ENCODE data around the gene IFNA5.

The IFNA5 gene

GRCh38 chr9:21287280-21287679 is 17.8 kb downstream of the IFNA5 start:
- Histone ChIP-seq H3K36me3 (no peaks in the 10 kb centered on the region), H3K4me1 (no peaks in the 10 kb centered on the region), H3K9me3 (no peaks in the 10 kb centered on the region), H3K27me3 (no peaks in the 10 kb centered on the region), H3K4me3 (ENCODE audit: low read depth, low read length) (no peak overlapping the region)
- no peak for TF ChIP-seq CTCF (IDR thresholded peaks at IDR 0.05; ENCODE audit: low read depth, low read length)
- DNase-seq = no peak

GRCh38 chr9:21286659-21287058 is 18.5 kb downstream of the IFNA5 start:
- Histone ChIP-seq H3K4me3 (ENCODE audit: low read depth, low read length) (no peak overlapping the region), H3K27me3 (no peaks in the 10 kb centered on the region), H3K9me3 (no peaks in the 10 kb centered on the region), H3K4me1 (no peaks in the 10 kb centered on the region), H3K36me3 (no peaks in the 10 kb centered on the region)
- DNase-seq = no peak
- no peak for TF ChIP-seq CTCF (IDR thresholded peaks at IDR 0.05; ENCODE audit: low read depth, low read length)

- no peaks in the 10 kb centered on the region for H3K9me3 ChIP-seq
- no peaks in the 10 kb centered on the region for H3K36me3 ChIP-seq
- H3K4me1 ChIP-seq = no peaks in the 10 kb centered on the region
- no peak for DNase-seq
- no peak overlapping the region for H3K4me3 ChIP-seq (ENCODE audit: low read depth, low read length)
- H3K27me3 ChIP-seq = no peaks in the 10 kb centered on the region
- no peak for TF ChIP-seq CTCF (IDR thresholded peaks at IDR 0.05; ENCODE audit: low read depth, low read length)
Observed at GRCh38 chr9:21286099-21286498, 19.0 kb downstream of the IFNA5 start.

GRCh38 chr9:21281275-21281674 is 23.8 kb downstream of the IFNA5 start:
- DNase-seq = no peak
- TF ChIP-seq CTCF (IDR thresholded peaks at IDR 0.05; ENCODE audit: low read depth, low read length) = no peak
- Histone ChIP-seq H3K4me3 (ENCODE audit: low read depth, low read length) (no peak overlapping the region), H3K27me3 (no peaks in the 10 kb centered on the region), H3K9me3 (no peaks in the 10 kb centered on the region), H3K4me1 (no peaks in the 10 kb centered on the region), H3K36me3 (no peaks in the 10 kb centered on the region)

GRCh38 chr9:21268347-21268657 is 36.8 kb downstream of the IFNA5 start:
- H3K4me3 ChIP-seq (ENCODE audit: low read depth, low read length) = no peak overlapping the region
- DNase-seq = no peak
- no peaks in the 10 kb centered on the region for H3K36me3 ChIP-seq
- H3K4me1 ChIP-seq = no peaks in the 10 kb centered on the region
- H3K9me3 ChIP-seq = no peaks in the 10 kb centered on the region
- no peaks in the 10 kb centered on the region for H3K27me3 ChIP-seq
- TF ChIP-seq CTCF (IDR thresholded peaks at IDR 0.05; ENCODE audit: low read depth, low read length) = no peak

GRCh38 chr9:21267485-21268346 is 37.4 kb downstream of the IFNA5 start:
- Histone ChIP-seq H3K27me3 (no peaks in the 10 kb centered on the region), H3K4me3 (ENCODE audit: low read depth, low read length) (no peak overlapping the region), H3K9me3 (no peaks in the 10 kb centered on the region), H3K36me3 (no peaks in the 10 kb centered on the region), H3K4me1 (no peaks in the 10 kb centered on the region)
- no peak for DNase-seq
- TF ChIP-seq CTCF (IDR thresholded peaks at IDR 0.05; ENCODE audit: low read depth, low read length) = no peak
